Right atrium auricular region (tissue), 2 donors: Measurements from ENCODE around the gene ZNF595. TPM values are rescaled to one million over a fixed set of nuclear protein-coding genes. Genes with fewer than 3 reads are reported as not detected.
A peak's percentile ranks its signal among the peaks of the same experiment; 100 is the strongest.
"Not testable (repeated sequence)": the region's sequence is repeated elsewhere in the genome, so short reads cannot be mapped to it uniquely, and the experiment has no call there.

Experiments used
- DNase-seq: peaks from one replicate; pipeline ENCODE4 v3.0.0-alpha.2; 2019; ENCODE audit warnings: low spot score
- H3K27ac ChIP-seq, 2 donors: fragments of 200-600 bp; sonication (generic); 1 replicate in 1 of 2; 2 replicates in 1 of 2; pipeline ENCODE4 v1.5.1; 2016 to 2019
- H3K27me3 ChIP-seq, 2 donors: fragments of 200-600 bp; sonication (generic); one replicate each; pipeline versions ENCODE4 v1.5.1 to v1.6.0; 2017 to 2019
- H3K36me3 ChIP-seq: fragments of 200-600 bp; sonication (generic); one replicate; pipeline ENCODE4 v1.5.1; 2016
- H3K4me1 ChIP-seq, 2 donors: fragments of 200-600 bp; sonication (generic); one replicate each; pipeline versions ENCODE4 v1.5.1 to v1.6.0; 2017 to 2019
- H3K4me3 ChIP-seq, 2 donors: fragments of 200-600 bp; sonication (generic); 1 replicate in 1 of 2; 2 replicates in 1 of 2; pipeline ENCODE4 v1.5.1; 2017 to 2019; ENCODE audit warnings: mild to moderate bottlenecking in 1 of 2, moderate library complexity in 1 of 2
- H3K9me3 ChIP-seq, 2 donors: fragments of 200-600 bp; sonication (generic); one replicate each; pipeline ENCODE4 v1.5.1; 2019
- CTCF ChIP-seq, 2 donors: fragments of 200-600 bp; sonication (generic); IDR thresholded peaks; one replicate each; pipeline ENCODE4 v1.5.1; 2019; ENCODE audit warnings: antibody characterized with exemption in 2 of 2
- total RNA-seq, 2 donors: library from RNA; depleted of rRNA; stranded (reverse); fragments of >200 nt; gene quantifications; one replicate each; pipeline ENCODE4 v1.1.0, GENCODE V29; 2016

Gene ZNF595
- total RNA-seq, 2 donors from 2014 or later = 7.4 to 18.1 TPM

- no peak for DNase-seq
- no peaks in the 10 kb centered on the region for H3K27me3 ChIP-seq
- no peak for TF ChIP-seq CTCF (IDR thresholded peaks at IDR 0.05)
- peaks cover 0 to 4% of the 10 kb centered on the region in 2 donors for H3K4me1 ChIP-seq
- no peak overlapping the region for H3K4me3 ChIP-seq
- H3K36me3 ChIP-seq = no peaks in the 10 kb centered on the region
- H3K9me3 ChIP-seq = peaks cover 0 to 11% of the 10 kb centered on the region in 2 donors
- no peak overlapping the region for H3K27ac ChIP-seq
Observed at GRCh38 chr4:120616-121015, 67.5 kb downstream of the ZNF595 start.

DNA sequence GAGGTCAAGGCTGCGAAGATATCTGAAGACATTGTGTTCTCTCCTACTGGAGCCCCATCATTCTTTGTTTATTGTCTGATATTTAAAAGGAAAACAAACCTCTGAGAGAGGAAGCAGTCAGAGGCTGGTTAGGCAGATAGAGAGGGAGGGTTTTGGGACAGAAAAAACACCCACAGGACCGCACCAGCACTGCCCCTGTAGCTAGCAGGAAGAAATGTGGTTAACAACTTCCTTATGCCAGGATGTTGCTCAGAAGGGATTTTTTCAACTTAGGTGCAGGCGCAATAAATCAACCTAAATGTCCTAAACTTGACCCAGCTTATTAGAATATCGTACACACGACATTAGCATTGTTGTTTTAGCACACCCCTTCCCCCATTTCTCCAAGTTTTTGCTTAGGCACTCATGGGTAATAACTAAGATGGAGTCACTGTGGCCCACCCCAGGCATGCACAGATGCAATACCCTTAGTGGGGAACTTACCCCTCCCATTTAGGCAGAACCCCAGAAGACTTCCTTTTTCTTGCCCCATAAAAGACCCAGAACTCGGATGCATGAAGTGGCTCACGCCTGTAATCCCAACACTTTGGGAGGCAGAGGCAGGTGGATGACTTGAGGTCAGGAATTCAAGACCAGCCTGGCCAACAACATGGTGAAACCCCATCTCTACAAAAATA lies 68.4 kb downstream of the ZNF595 start:
- H3K27ac ChIP-seq = no peak overlapping the region
- peaks cover 0 to 11% of the 10 kb centered on the region in 2 donors for H3K9me3 ChIP-seq
- TF ChIP-seq CTCF (IDR thresholded peaks at IDR 0.05) = no peak
- DNase-seq = no peak
- peaks cover 0 to 12% of the 10 kb centered on the region in 2 donors for H3K4me1 ChIP-seq
- no peaks in the 10 kb centered on the region for H3K27me3 ChIP-seq
- H3K4me3 ChIP-seq = no peak overlapping the region
- H3K36me3 ChIP-seq = peaks cover under 1% of the 10 kb centered on the region

- peaks cover 0 to 12% of the 10 kb centered on the region in 2 donors for H3K4me1 ChIP-seq
- H3K27me3 ChIP-seq, DNase-seq, H3K9me3 ChIP-seq: not testable (repeated sequence)
- peak overlapping the region; percentile 84 to 88 for H3K4me3 ChIP-seq
- H3K36me3 ChIP-seq = peaks cover 23% of the 10 kb centered on the region
- H3K27ac ChIP-seq = peak overlapping the region; percentile 89
Observed at GRCh38 chr4:123922-124274, 70.8 kb downstream of the ZNF595 start.

- no peak for TF ChIP-seq CTCF (IDR thresholded peaks at IDR 0.05)
Observed at GRCh38 chr4:124275-125081, 71.4 kb downstream of the ZNF595 start, which contains the start of gene ZNF718. TSS of gene ZNF718 (plus strand) at chr4:124501. CDS start at chr4:124671, 170 bp downstream.

DNA sequence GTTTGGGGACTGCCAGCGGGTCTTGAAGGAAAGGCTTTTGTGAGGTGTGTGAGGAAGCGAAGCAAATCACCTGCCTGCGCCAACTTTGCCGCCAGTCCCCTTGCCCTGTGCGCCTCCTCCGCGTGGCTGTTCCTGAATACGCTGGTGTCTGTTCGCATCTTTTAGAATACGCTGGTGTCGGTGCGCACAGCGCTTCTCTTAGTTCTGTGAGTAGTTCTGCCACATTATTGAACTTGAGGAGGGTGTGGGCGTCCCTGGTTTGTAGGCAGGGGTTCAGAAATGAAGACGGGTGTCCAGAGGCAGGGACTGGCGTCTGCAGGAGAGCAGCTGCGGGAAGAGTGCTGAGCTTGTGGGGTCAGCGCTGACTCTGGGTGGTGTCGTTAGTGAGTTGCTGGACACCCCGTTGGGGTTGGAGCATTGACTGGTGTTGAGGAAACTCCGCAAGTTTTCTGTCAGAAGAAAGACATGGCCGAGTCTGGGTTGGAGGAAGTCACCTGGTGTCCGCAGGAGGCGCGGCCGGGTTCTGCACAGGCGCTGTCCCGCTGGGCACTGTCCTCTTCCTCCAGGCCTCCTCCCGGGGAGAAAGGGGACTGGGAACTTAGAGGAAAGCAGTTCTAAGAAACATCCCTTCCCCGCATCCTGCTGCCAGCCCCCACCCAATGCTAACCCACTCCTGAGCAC lies 72.1 kb downstream of the ZNF595 start:
- Histone ChIP-seq H3K4me1 (peaks cover 0 to 12% of the 10 kb centered on the region in 2 donors), H3K27ac (peak overlapping the region; percentile 89), H3K9me3 (peaks cover 0 to 7% of the 10 kb centered on the region in 2 donors), H3K4me3 (peak overlapping the region; percentile 84 to 88), H3K36me3 (peaks cover 23% of the 10 kb centered on the region), H3K27me3 (no peaks in the 10 kb centered on the region)
- no peak for TF ChIP-seq CTCF (IDR thresholded peaks at IDR 0.05)
- DNase-seq = peak; percentile 59

More at GRCh38 chr4:124275-125081, 71.4 kb downstream of the ZNF595 start, which contains the start of gene ZNF718:
- H3K4me1 ChIP-seq = peaks cover 0 to 12% of the 10 kb centered on the region in 2 donors
- peak; percentile 97 for DNase-seq
- peaks cover 0 to 7% of the 10 kb centered on the region in 2 donors for H3K9me3 ChIP-seq
- no peaks in the 10 kb centered on the region for H3K27me3 ChIP-seq
- H3K4me3 ChIP-seq = peak within 1 kb of the TSS; percentile 84 to 88
- peak within 1 kb of the TSS; percentile 89 for H3K27ac ChIP-seq
- H3K36me3 ChIP-seq = peaks cover 23% of the 10 kb centered on the region

DNA sequence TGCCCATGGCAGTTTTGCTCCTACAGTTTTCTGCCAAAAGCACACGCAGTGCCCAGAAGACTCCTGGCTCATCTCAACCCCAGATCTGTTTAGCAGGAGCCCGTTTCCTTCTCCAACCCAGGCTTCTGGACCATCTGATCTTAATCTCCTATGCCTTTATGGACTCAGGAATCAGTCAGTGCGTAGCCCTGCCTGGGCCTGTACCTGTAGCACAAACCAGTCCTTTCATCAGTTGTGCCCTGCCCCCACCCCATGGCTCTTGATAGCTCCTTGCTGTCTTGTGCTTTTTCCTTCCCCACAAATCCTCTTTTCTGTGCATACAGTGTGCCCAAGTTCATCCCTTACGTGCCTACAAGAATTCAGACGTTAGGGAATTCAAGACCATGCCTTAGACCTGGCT lies 72.7 kb downstream of the ZNF595 start:
- DNase-seq = no peak
- H3K27me3 ChIP-seq = no peaks in the 10 kb centered on the region
- H3K4me3 ChIP-seq = peak overlapping the region; percentile 84 to 88
- H3K4me1 ChIP-seq = peaks cover 0 to 12% of the 10 kb centered on the region in 2 donors
- no peak for TF ChIP-seq CTCF (IDR thresholded peaks at IDR 0.05)
- H3K36me3 ChIP-seq = peaks cover 23% of the 10 kb centered on the region
- H3K27ac ChIP-seq = peak overlapping the region; percentile 89
- H3K9me3 ChIP-seq = peaks cover 0 to 7% of the 10 kb centered on the region in 2 donors
